ENCODE results near the gene LITAFD.
"Not testable (repeated sequence)": the region's sequence is repeated elsewhere in the genome, so short reads cannot be mapped to it uniquely, and the experiment has no call there.

The LITAFD gene

GRCh38 chr16:8899709-8900317 lies 17.7 kb downstream of the LITAFD start:
- DNase-seq = no peak

- DNase-seq = no peak
Measured at GRCh38 chr16:8900343-8900742, 18.2 kb downstream of the LITAFD start.

- no peak for DNase-seq
Measured at GRCh38 chr16:8901320-8901861, 19.2 kb downstream of the LITAFD start.

GRCh38 chr16:8903004-8903403 lies 20.9 kb downstream of the LITAFD start:
- no peak for DNase-seq

- DNase-seq = no peak
Measured at GRCh38 chr16:8904018-8904430, 21.9 kb downstream of the LITAFD start.

GRCh38 chr16:8905168-8905762 lies 23.1 kb downstream of the LITAFD start:
- DNase-seq = no peak

- no peak for DNase-seq
Measured at GRCh38 chr16:8905795-8906591, 23.8 kb downstream of the LITAFD start.

- no peak for DNase-seq
Measured at GRCh38 chr16:8907096-8907495, 24.9 kb downstream of the LITAFD start.

- DNase-seq = no peak
Measured at GRCh38 chr16:8908810-8909468, 26.8 kb downstream of the LITAFD start.

- DNase-seq = no peak
Measured at GRCh38 chr16:8910811-8911210, 28.7 kb downstream of the LITAFD start.

GRCh38 chr16:8912793-8913192 lies 30.6 kb downstream of the LITAFD start:
- no peak for DNase-seq

GRCh38 chr16:8914098-8914497 lies 31.9 kb downstream of the LITAFD start:
- no peak for DNase-seq

- DNase-seq = no peak
Measured at GRCh38 chr16:8915722-8916301, 33.7 kb downstream of the LITAFD start.

GRCh38 chr16:8916541-8917225 lies 34.5 kb downstream of the LITAFD start:
- DNase-seq = no peak

- DNase-seq = not testable (repeated sequence)
Measured at GRCh38 chr16:8917336-8917735, 35.2 kb downstream of the LITAFD start.

GRCh38 chr16:8919089-8919933 lies 37.2 kb downstream of the LITAFD start:
- DNase-seq = no peak

GRCh38 chr16:8919934-8920462 lies 37.8 kb downstream of the LITAFD start:
- no peak for DNase-seq

- DNase-seq = no peak
Measured at GRCh38 chr16:8920645-8921346, 38.6 kb downstream of the LITAFD start.

- DNase-seq = no peak
Measured at GRCh38 chr16:8921347-8921984, 39.3 kb downstream of the LITAFD start.

- no peak for DNase-seq
Measured at GRCh38 chr16:8923199-8923598, 41.0 kb downstream of the LITAFD start.

Data from GOT3 (cell line).